GM13976 (cell line): ENCODE measurements around the gene SCLT1.

ENCODE experiments used
- DNase-seq: peaks from one replicate; pipeline ENCODE4 v3.0.0; 2012; ENCODE audit warnings: low spot score
- CTCF ChIP-seq: IDR thresholded peaks from 2 replicates; pipeline ENCODE4 v1.5.1; 2012; ENCODE audit warnings: borderline replicate concordance, mild to moderate bottlenecking; ENCODE audit not compliant: insufficient read depth; ENCODE audit errors: extremely low read depth, missing control alignments, control extremely low read depth
- in situ Hi-C: fragments of 300-500 bp; cut with MboI; formaldehyde crosslinking; loops from one replicate; pipeline ENCODE4 v1.12.0; 2022; ENCODE audit warnings: low sequenced_read_pairs, mixed read lengths, inconsistent platforms; ENCODE audit not compliant: unreplicated experiment

SCLT1 gene

GRCh38 chr4:129059028-129059427 lies 34.3 kb downstream of the SCLT1 start:
- in situ Hi-C loops, result no loop called here
- TF ChIP-seq CTCF, result no peak
- DNase-seq, result no peak

GRCh38 chr4:129046055-129046959 lies 47.0 kb downstream of the SCLT1 start:
- no peak for TF ChIP-seq CTCF
- no peak for DNase-seq
- in situ Hi-C loops, result no loop called here

- in situ Hi-C loops, result no loop called here
- DNase-seq, result no peak
- TF ChIP-seq CTCF, result no peak
Measured at GRCh38 chr4:129043523-129043922, 49.8 kb downstream of the SCLT1 start.

GRCh38 chr4:129040471-129040870 lies 52.9 kb downstream of the SCLT1 start:
- in situ Hi-C loops, result no loop called here
- no peak for TF ChIP-seq CTCF
- DNase-seq, result no peak

GRCh38 chr4:129037093-129037492 lies 56.2 kb downstream of the SCLT1 start:
- no peak for TF ChIP-seq CTCF
- in situ Hi-C loops, result no loop called here
- DNase-seq, result no peak

GRCh38 chr4:129014566-129015509 lies 78.5 kb downstream of the SCLT1 start:
- no peak for DNase-seq
- no peak for TF ChIP-seq CTCF
- in situ Hi-C loops, result no loop called here
